Measurements from ENCODE around the gene MKX. TPM values are rescaled to one million over a fixed set of nuclear protein-coding genes. Genes with fewer than 3 reads are reported as not detected.

MKX gene
- total RNA-seq, 5 donors from 2014 or later (not counting 1 experiment from before 2014, with no cell fraction given) = 0.16 TPM; not detected in 4

- ChIA-PET POLR2A (no interaction called here), CTCF (interaction anchor here in 1 of 2 donors (0.8 kb wide), 1 partner anchor 10 kb away, joined by 3 read pairs; no protein-coding TSS in a partner anchor)
- Mint-ChIP-seq H3K27me3 (peaks cover 13 to 19% of the 10 kb centered on the region in 2 donors), H3K27ac (no peak overlapping the region), H3K4me3 (no peak overlapping the region), H3K9me3 (no peaks in the 10 kb centered on the region), H3K4me1 (no peaks in the 10 kb centered on the region), H3K36me3 (no peaks in the 10 kb centered on the region)
- ATAC-seq (replicated peaks in 1 of 4) (no peak), DNase-seq (no peak)
- Histone ChIP-seq H3K4me3 (ENCODE audit: control insufficient read depth in 1 of 2, extremely low read depth in 1 of 2, low read length in 1 of 2) (no peak overlapping the region), H3K27ac (ENCODE audit: low read length) (no peak overlapping the region), H3K36me3 (ENCODE audit: control insufficient read depth in 2 of 2, extremely low read depth in 1 of 2, insufficient read depth in 1 of 2, low read length in 1 of 2) (no peaks in the 10 kb centered on the region), H3K4me1 (ENCODE audit: control insufficient read depth in 1 of 2, extremely low read depth in 1 of 2, insufficient read depth in 2 of 2, low read length in 2 of 2) (no peaks in the 10 kb centered on the region), H3K9me3 (no peaks in the 10 kb centered on the region), H3K27me3 (replicated peaks in 1 of 2; ENCODE audit: control insufficient read depth in 2 of 2, extremely low read depth in 1 of 2, insufficient read depth in 2 of 2, low read length in 1 of 2) (peaks cover 0 to 7% of the 10 kb centered on the region in 2 experiments)
- no CpG with 5 or more reads among the region's 3 CpGs for WGBS (ENCODE audit: insufficient coverage)
These were observed 17.3 kb downstream of the MKX start for GRCh38 chr10:27728338-27728737.

- Histone ChIP-seq H3K27me3 (replicated peaks in 1 of 2; ENCODE audit: control insufficient read depth in 2 of 2, extremely low read depth in 1 of 2, insufficient read depth in 2 of 2, low read length in 1 of 2) (peaks cover 0 to 3% of the 10 kb centered on the region in 2 experiments), H3K4me3 (ENCODE audit: control insufficient read depth in 1 of 2, extremely low read depth in 1 of 2, low read length in 1 of 2) (no peak overlapping the region), H3K4me1 (ENCODE audit: control insufficient read depth in 1 of 2, extremely low read depth in 1 of 2, insufficient read depth in 2 of 2, low read length in 2 of 2) (no peaks in the 10 kb centered on the region), H3K36me3 (ENCODE audit: control insufficient read depth in 2 of 2, extremely low read depth in 1 of 2, insufficient read depth in 1 of 2, low read length in 1 of 2) (no peaks in the 10 kb centered on the region), H3K9me3 (no peaks in the 10 kb centered on the region), H3K27ac (ENCODE audit: low read length) (no peak overlapping the region)
- no peaks in the 10 kb centered on the region for H3K4me1 Mint-ChIP-seq
- WGBS (ENCODE audit: insufficient coverage) = 100% methylated on average over 1 of the region's 1 CpG
- H3K4me3 Mint-ChIP-seq = no peak overlapping the region
- ChIA-PET CTCF (no interaction called here), POLR2A (no interaction called here)
- no peaks in the 10 kb centered on the region for H3K36me3 Mint-ChIP-seq
- no peaks in the 10 kb centered on the region for H3K9me3 Mint-ChIP-seq
- H3K27me3 Mint-ChIP-seq = peaks cover 29 to 30% of the 10 kb centered on the region in 2 donors
- H3K27ac Mint-ChIP-seq = no peak overlapping the region
- DNase-seq (no peak), ATAC-seq (replicated peaks in 1 of 4) (no peak)
These were observed 21.3 kb downstream of the MKX start for GRCh38 chr10:27724287-27724686.

- Histone ChIP-seq H3K27me3 (replicated peaks in 1 of 2; ENCODE audit: control insufficient read depth in 2 of 2, extremely low read depth in 1 of 2, insufficient read depth in 2 of 2, low read length in 1 of 2) (peaks cover 0 to 3% of the 10 kb centered on the region in 2 experiments), H3K36me3 (ENCODE audit: control insufficient read depth in 2 of 2, extremely low read depth in 1 of 2, insufficient read depth in 1 of 2, low read length in 1 of 2) (no peaks in the 10 kb centered on the region), H3K4me3 (ENCODE audit: control insufficient read depth in 1 of 2, extremely low read depth in 1 of 2, low read length in 1 of 2) (no peak overlapping the region), H3K27ac (ENCODE audit: low read length) (no peak overlapping the region), H3K4me1 (ENCODE audit: control insufficient read depth in 1 of 2, extremely low read depth in 1 of 2, insufficient read depth in 2 of 2, low read length in 2 of 2) (no peaks in the 10 kb centered on the region), H3K9me3 (no peaks in the 10 kb centered on the region)
- POLR2A ChIA-PET = no interaction called here
- Mint-ChIP-seq H3K4me3 (no peak overlapping the region), H3K27me3 (peaks cover 31 to 35% of the 10 kb centered on the region in 2 donors), H3K9me3 (no peaks in the 10 kb centered on the region), H3K4me1 (no peaks in the 10 kb centered on the region), H3K27ac (no peak overlapping the region), H3K36me3 (no peaks in the 10 kb centered on the region)
- CTCF ChIA-PET = no interaction called here
- DNase-seq (no peak), ATAC-seq (replicated peaks in 1 of 4) (no peak)
These were observed 22.2 kb downstream of the MKX start for GRCh38 chr10:27723436-27723835.

- WGBS (ENCODE audit: insufficient coverage) = no CpG with 5 or more reads among the region's 1 CpG
- no peaks in the 10 kb centered on the region for H3K4me1 ChIP-seq (ENCODE audit: control insufficient read depth in 1 of 2, extremely low read depth in 1 of 2, insufficient read depth in 2 of 2, low read length in 2 of 2)
These were observed 25.1 kb downstream of the MKX start for GRCh38 chr10:27720529-27720928.

GRCh38 chr10:27719052-27719451 lies 26.6 kb downstream of the MKX start:
- Histone ChIP-seq H3K27ac (ENCODE audit: low read length) (no peak overlapping the region), H3K27me3 (replicated peaks in 1 of 2; ENCODE audit: control insufficient read depth in 2 of 2, extremely low read depth in 1 of 2, insufficient read depth in 2 of 2, low read length in 1 of 2) (peaks cover 0 to 10% of the 10 kb centered on the region in 2 experiments), H3K9me3 (no peaks in the 10 kb centered on the region), H3K36me3 (ENCODE audit: control insufficient read depth in 2 of 2, extremely low read depth in 1 of 2, insufficient read depth in 1 of 2, low read length in 1 of 2) (no peaks in the 10 kb centered on the region), H3K4me1 (ENCODE audit: control insufficient read depth in 1 of 2, extremely low read depth in 1 of 2, insufficient read depth in 2 of 2, low read length in 2 of 2) (no peaks in the 10 kb centered on the region), H3K4me3 (ENCODE audit: control insufficient read depth in 1 of 2, extremely low read depth in 1 of 2, low read length in 1 of 2) (no peak overlapping the region)
- ChIA-PET POLR2A (interaction anchor here in 1 of 2 donors (0.6 kb wide), 1 partner anchor 64 kb away, joined by 9 read pairs; no protein-coding TSS in a partner anchor), CTCF (interaction anchor here (1.0 to 1.2 kb wide), 2 partner anchors 9 to 61 kb away, joined by 3 to 4 read pairs; no protein-coding TSS in a partner anchor)
- H3K9me3 Mint-ChIP-seq = no peaks in the 10 kb centered on the region
- H3K4me3 Mint-ChIP-seq = no peak overlapping the region
- no peaks in the 10 kb centered on the region for H3K4me1 Mint-ChIP-seq
- H3K27ac Mint-ChIP-seq = no peak overlapping the region
- no peaks in the 10 kb centered on the region for H3K36me3 Mint-ChIP-seq
- 75% methylated on average over 1 of the region's 3 CpGs for WGBS (ENCODE audit: insufficient coverage)
- no peak for ATAC-seq (replicated peaks in 1 of 4)
- H3K27me3 Mint-ChIP-seq = peaks cover 42 to 44% of the 10 kb centered on the region in 2 donors
- no peak for DNase-seq

More at GRCh38 chr10:27720529-27720928, 25.1 kb downstream of the MKX start:
- POLR2A ChIA-PET = interaction anchor here in 1 of 2 donors (0.7 kb wide), 1 partner anchor 173 kb away, joined by 7 read pairs; no protein-coding TSS in a partner anchor
- Histone ChIP-seq H3K27ac (ENCODE audit: low read length) (no peak overlapping the region), H3K36me3 (ENCODE audit: control insufficient read depth in 2 of 2, extremely low read depth in 1 of 2, insufficient read depth in 1 of 2, low read length in 1 of 2) (no peaks in the 10 kb centered on the region), H3K4me3 (ENCODE audit: control insufficient read depth in 1 of 2, extremely low read depth in 1 of 2, low read length in 1 of 2) (no peak overlapping the region), H3K9me3 (no peaks in the 10 kb centered on the region), H3K27me3 (replicated peaks in 1 of 2; ENCODE audit: control insufficient read depth in 2 of 2, extremely low read depth in 1 of 2, insufficient read depth in 2 of 2, low read length in 1 of 2) (peaks cover 0 to 5% of the 10 kb centered on the region in 2 experiments)
- Mint-ChIP-seq H3K4me1 (no peaks in the 10 kb centered on the region), H3K4me3 (no peak overlapping the region), H3K36me3 (no peaks in the 10 kb centered on the region), H3K9me3 (no peaks in the 10 kb centered on the region), H3K27me3 (peaks cover 38 to 42% of the 10 kb centered on the region in 2 donors), H3K27ac (no peak overlapping the region)
- no peak for DNase-seq
- CTCF ChIA-PET = interaction anchor here (0.6 to 0.7 kb wide), 2 partner anchors 18 to 531 kb away, joined by 3 to 5 read pairs; no protein-coding TSS in a partner anchor
- ATAC-seq (replicated peaks in 1 of 4) = no peak

- no peak overlapping the region for H3K27ac Mint-ChIP-seq
- no peak for DNase-seq
- H3K4me3 ChIP-seq (ENCODE audit: control insufficient read depth in 1 of 2, extremely low read depth in 1 of 2, low read length in 1 of 2) = no peak overlapping the region
- peaks cover 0 to 10% of the 10 kb centered on the region in 2 experiments for H3K27me3 ChIP-seq (replicated peaks in 1 of 2; ENCODE audit: control insufficient read depth in 2 of 2, extremely low read depth in 1 of 2, insufficient read depth in 2 of 2, low read length in 1 of 2)
- no peaks in the 10 kb centered on the region for H3K36me3 Mint-ChIP-seq
- H3K9me3 ChIP-seq = no peaks in the 10 kb centered on the region
- ATAC-seq (replicated peaks in 1 of 4) = no peak
- peaks cover 42 to 44% of the 10 kb centered on the region in 2 donors for H3K27me3 Mint-ChIP-seq
- no peak overlapping the region for H3K27ac ChIP-seq (ENCODE audit: low read length)
- ChIA-PET POLR2A (no interaction called here), CTCF (interaction anchor here in 1 of 2 donors (0.6 to 1.2 kb wide), 2 partner anchors 10 to 365 kb away, joined by 3 read pairs; no protein-coding TSS in a partner anchor)
- no peaks in the 10 kb centered on the region for H3K4me1 Mint-ChIP-seq
- H3K36me3 ChIP-seq (ENCODE audit: control insufficient read depth in 2 of 2, extremely low read depth in 1 of 2, insufficient read depth in 1 of 2, low read length in 1 of 2) = no peaks in the 10 kb centered on the region
- no peaks in the 10 kb centered on the region for H3K9me3 Mint-ChIP-seq
- no CpG with 5 or more reads among the region's 3 CpGs for WGBS (ENCODE audit: insufficient coverage)
- no peaks in the 10 kb centered on the region for H3K4me1 ChIP-seq (ENCODE audit: control insufficient read depth in 1 of 2, extremely low read depth in 1 of 2, insufficient read depth in 2 of 2, low read length in 2 of 2)
- H3K4me3 Mint-ChIP-seq = no peak overlapping the region
These were observed 27.8 kb downstream of the MKX start for GRCh38 chr10:27717861-27718260.

Data from T-cell (primary cell).